Activated naive CD8-positive, alpha-beta T cell treated with anti-CD3 and anti-CD28 coated beads, Interleukin-2, amount 50 U/mL, for 24 hours (primary cell): Measurements from ENCODE around the gene AGBL1.
"Not testable (repeated sequence)": the region's sequence is repeated elsewhere in the genome, so short reads cannot be mapped to it uniquely, and the experiment has no call there.

Source experiments
- ATAC-seq: fragments of 150-1000 bp; cut with Tn5 transposase; one replicate; pipeline ENCODE4 v1.10.0; 2021
- DNase-seq: peaks from one replicate; pipeline ENCODE4 v3.0.0; 2021
- H3K27ac Mint-ChIP-seq: one replicate; pipeline ENCODE4 v1.8.0; 2021; ENCODE audit warnings: mild to moderate bottlenecking, mixed read lengths
- H3K27me3 Mint-ChIP-seq: one replicate; pipeline ENCODE4 v1.8.0; 2021; ENCODE audit warnings: mixed read lengths
- H3K36me3 Mint-ChIP-seq: one replicate; pipeline ENCODE4 v1.8.0; 2021; ENCODE audit warnings: low read depth, mixed read lengths
- H3K4me1 Mint-ChIP-seq: one replicate; pipeline ENCODE4 v1.8.0; 2021; ENCODE audit warnings: mixed read lengths
- H3K4me3 Mint-ChIP-seq: one replicate; pipeline ENCODE4 v1.8.0; 2021; ENCODE audit warnings: mild to moderate bottlenecking, moderate library complexity, mixed read lengths
- H3K9me3 Mint-ChIP-seq: one replicate; pipeline ENCODE4 v1.8.0; 2021; ENCODE audit warnings: mixed read lengths

The AGBL1 gene

DNA sequence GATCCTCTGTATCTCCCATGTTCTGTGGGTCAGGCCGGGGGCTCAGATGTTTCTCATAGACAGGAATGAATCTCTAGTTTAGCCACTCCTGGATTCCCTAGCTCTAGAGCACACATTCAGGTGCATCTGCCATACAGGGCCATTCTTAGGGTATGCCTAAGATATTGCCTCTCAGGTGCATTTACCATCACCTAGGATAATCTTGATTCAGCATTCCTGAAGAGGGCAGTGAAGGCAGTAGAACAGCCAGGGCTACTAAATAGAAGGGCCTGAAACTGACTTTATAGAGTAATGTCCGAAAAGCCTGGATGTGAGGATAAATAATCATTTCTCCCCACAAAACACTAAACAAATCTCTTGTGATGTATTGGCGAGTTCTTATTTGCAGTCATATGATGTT is 882.0 kb downstream of the AGBL1 start:
- Mint-ChIP-seq H3K36me3 (no peaks in the 10 kb centered on the region), H3K9me3 (no peaks in the 10 kb centered on the region), H3K4me3 (no peak overlapping the region), H3K4me1 (no peaks in the 10 kb centered on the region), H3K27ac (no peak overlapping the region), H3K27me3 (no peaks in the 10 kb centered on the region)
- ATAC-seq, result no peak
- no peak for DNase-seq

GRCh38 chr15:86964271-86964670 is 884.6 kb downstream of the AGBL1 start:
- Mint-ChIP-seq H3K9me3 (no peaks in the 10 kb centered on the region), H3K4me3 (no peak overlapping the region), H3K27ac (no peak overlapping the region), H3K36me3 (no peaks in the 10 kb centered on the region), H3K27me3 (peaks cover 2% of the 10 kb centered on the region), H3K4me1 (no peaks in the 10 kb centered on the region)
- no peak for DNase-seq
- no peak for ATAC-seq

DNA sequence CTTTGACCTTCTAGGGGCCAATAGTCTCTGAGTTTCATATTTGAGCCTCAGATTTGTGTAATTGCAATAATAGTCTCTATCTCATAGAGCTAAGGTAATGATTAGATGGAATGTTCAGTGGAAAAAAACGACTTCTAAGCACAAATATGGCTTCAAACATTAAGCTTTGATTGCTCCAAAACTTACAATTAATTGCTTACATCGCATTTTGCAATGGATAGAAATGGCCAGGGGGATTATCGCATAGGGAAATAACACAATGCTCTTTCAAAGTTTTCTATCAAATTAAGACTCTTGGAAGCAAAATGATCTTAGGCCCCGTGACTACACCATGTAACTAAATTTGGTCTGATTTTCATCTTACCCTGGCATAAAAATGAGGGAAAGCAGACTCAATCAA is 888.6 kb downstream of the AGBL1 start:
- DNase-seq, result no peak
- H3K4me1 Mint-ChIP-seq, result no peaks in the 10 kb centered on the region
- peaks cover 2% of the 10 kb centered on the region for H3K27me3 Mint-ChIP-seq
- no peak overlapping the region for H3K4me3 Mint-ChIP-seq
- ATAC-seq, result no peak
- no peak overlapping the region for H3K27ac Mint-ChIP-seq
- peaks cover 3% of the 10 kb centered on the region for H3K9me3 Mint-ChIP-seq
- H3K36me3 Mint-ChIP-seq, result no peaks in the 10 kb centered on the region

- ATAC-seq (no peak), DNase-seq (no peak)
- no peaks in the 10 kb centered on the region for H3K4me1 Mint-ChIP-seq
- H3K9me3 Mint-ChIP-seq, result peaks cover 3% of the 10 kb centered on the region
- no peak overlapping the region for H3K4me3 Mint-ChIP-seq
- no peaks in the 10 kb centered on the region for H3K36me3 Mint-ChIP-seq
- no peak overlapping the region for H3K27ac Mint-ChIP-seq
- peaks cover 2% of the 10 kb centered on the region for H3K27me3 Mint-ChIP-seq
These were observed 889.7 kb downstream of the AGBL1 start for GRCh38 chr15:86969364-86969763.

DNA sequence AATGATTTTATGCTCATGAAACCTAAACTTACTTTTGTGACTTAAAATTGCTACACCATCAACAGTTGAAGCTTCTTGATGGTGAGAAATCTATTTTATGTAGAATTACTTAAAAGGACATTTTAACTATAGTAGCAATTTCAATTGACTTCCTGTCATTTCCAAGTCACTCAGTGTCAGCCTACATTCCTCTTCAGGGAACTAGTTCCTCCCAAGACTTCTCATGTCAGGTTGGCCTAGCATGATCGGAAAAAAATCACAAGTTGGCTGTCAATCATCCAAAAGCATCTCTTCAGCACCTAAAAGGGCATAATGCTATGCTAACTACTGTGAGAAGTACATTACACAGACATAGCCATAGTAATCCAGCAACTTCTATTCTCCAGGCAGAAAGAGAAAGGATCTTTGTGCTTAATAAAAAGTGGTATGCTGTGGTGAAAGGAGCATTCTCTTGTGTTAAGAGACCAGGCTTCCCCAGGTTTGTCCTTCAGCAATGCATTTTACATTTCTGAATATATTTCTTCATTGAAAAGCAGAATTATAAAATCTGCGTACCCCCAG is 893.7 kb downstream of the AGBL1 start:
- no peak overlapping the region for H3K4me3 Mint-ChIP-seq
- no peaks in the 10 kb centered on the region for H3K27me3 Mint-ChIP-seq

DNA sequence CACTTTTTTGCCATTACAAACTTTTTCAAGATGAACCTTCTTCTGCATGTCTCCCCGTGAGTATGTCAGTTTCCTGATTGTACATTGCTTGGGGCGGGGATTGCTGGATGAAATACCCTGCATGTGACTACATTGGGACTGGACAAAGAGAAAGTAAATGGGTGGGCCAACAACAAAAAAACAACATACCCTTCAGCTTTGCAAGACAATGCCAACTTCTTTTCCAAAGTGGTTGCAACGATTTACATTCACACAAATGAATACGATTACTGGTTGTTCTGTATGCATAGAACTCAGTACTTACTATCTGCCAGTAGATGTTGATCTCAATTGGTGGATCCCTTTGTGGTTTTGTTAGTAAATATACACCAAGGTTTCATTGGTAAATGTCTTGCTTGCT is 908.4 kb downstream of the AGBL1 start:
- ATAC-seq, result no peak
- no peaks in the 10 kb centered on the region for H3K4me1 Mint-ChIP-seq
- H3K36me3 Mint-ChIP-seq, result no peaks in the 10 kb centered on the region
- no peak overlapping the region for H3K4me3 Mint-ChIP-seq
- peaks cover 2% of the 10 kb centered on the region for H3K27me3 Mint-ChIP-seq
- no peaks in the 10 kb centered on the region for H3K9me3 Mint-ChIP-seq
- H3K27ac Mint-ChIP-seq, result no peak overlapping the region
- DNase-seq, result no peak

More for the DNA sequence above, 893.7 kb downstream of the AGBL1 start:
- Mint-ChIP-seq H3K36me3 (no peaks in the 10 kb centered on the region), H3K27ac (no peak overlapping the region), H3K4me1 (no peaks in the 10 kb centered on the region), H3K9me3 (peaks cover 3% of the 10 kb centered on the region)
- DNase-seq (no peak), ATAC-seq (no peak)

GRCh38 chr15:87021751-87022150 is 942.1 kb downstream of the AGBL1 start:
- DNase-seq (no peak), ATAC-seq (no peak)
- no peaks in the 10 kb centered on the region for H3K36me3 Mint-ChIP-seq
- peaks cover 4% of the 10 kb centered on the region for H3K27me3 Mint-ChIP-seq
- no peak overlapping the region for H3K27ac Mint-ChIP-seq
- no peak overlapping the region for H3K4me3 Mint-ChIP-seq
- H3K4me1 Mint-ChIP-seq, result no peaks in the 10 kb centered on the region
- H3K9me3 Mint-ChIP-seq, result peaks cover 49% of the 10 kb centered on the region

- no peaks in the 10 kb centered on the region for H3K36me3 Mint-ChIP-seq
- no peak for ATAC-seq
- no peak for DNase-seq
- H3K9me3 Mint-ChIP-seq, result peaks cover 7% of the 10 kb centered on the region
- no peaks in the 10 kb centered on the region for H3K4me1 Mint-ChIP-seq
- no peak overlapping the region for H3K4me3 Mint-ChIP-seq
- H3K27ac Mint-ChIP-seq, result no peak overlapping the region
- H3K27me3 Mint-ChIP-seq, result no peaks in the 10 kb centered on the region
These were observed 952.0 kb downstream of the AGBL1 start for GRCh38 chr15:87031540-87032230.

DNA sequence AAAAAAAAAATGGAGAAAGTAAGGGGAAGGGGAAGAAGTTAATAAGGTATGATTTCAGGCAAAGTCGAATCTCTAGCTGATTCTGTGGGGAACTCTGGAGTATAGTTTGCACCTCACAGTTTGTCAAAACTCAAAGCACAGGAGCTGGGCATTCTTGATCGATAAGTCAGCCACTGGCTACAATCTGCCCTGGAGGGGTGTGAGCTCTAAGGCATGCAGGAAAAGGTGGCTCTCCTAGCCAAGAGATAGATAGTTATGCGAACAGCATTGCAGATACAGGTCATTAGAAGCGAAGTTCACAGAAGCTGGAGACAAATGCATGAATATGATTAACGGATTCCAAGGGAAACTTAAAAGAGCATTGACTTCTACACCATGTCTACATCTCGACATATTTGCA is 952.6 kb downstream of the AGBL1 start:
- no peak for DNase-seq
- ATAC-seq, result no peak
- Mint-ChIP-seq H3K9me3 (peaks cover 4% of the 10 kb centered on the region), H3K36me3 (no peaks in the 10 kb centered on the region), H3K27me3 (peaks cover 1% of the 10 kb centered on the region), H3K27ac (no peak overlapping the region), H3K4me3 (no peak overlapping the region), H3K4me1 (no peaks in the 10 kb centered on the region)

DNA sequence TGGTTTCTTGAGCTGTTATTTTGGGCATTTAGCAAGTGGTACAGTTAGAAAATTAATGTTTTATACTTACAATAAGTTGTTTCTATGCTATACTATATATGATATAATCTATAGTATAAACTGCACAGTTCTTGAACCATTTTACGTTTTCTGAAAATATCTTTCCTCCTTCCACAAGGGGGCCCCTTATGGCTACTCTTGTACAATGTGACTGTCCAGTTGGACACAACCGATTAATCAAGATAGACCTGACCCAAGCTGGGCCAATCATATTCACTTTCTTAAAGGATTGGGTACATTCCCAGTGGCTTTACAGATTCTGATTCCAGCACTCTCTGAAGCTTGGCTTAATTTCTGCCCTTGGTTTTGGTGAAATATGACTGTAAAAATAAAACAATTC is 953.4 kb downstream of the AGBL1 start:
- Mint-ChIP-seq H3K27me3 (peaks cover 2% of the 10 kb centered on the region), H3K27ac (no peak overlapping the region), H3K36me3 (no peaks in the 10 kb centered on the region), H3K4me3 (no peak overlapping the region), H3K4me1 (no peaks in the 10 kb centered on the region), H3K9me3 (peaks cover 4% of the 10 kb centered on the region)
- DNase-seq (no peak), ATAC-seq (no peak)

DNA sequence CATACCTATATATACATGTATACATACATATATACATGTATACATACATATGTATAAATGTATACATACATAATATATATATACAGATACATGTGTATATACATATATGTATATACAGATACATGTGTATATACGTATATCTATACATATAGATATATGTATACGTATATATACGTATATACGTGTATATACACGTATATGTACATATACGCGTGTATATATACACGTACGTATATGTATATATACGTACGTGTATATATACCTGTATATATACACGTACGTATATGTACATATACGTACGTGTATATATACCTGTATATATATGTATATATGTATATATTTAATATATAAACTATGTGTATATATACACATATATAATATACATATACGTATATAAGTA is 955.2 kb downstream of the AGBL1 start:
- Mint-ChIP-seq H3K4me1 (no peaks in the 10 kb centered on the region), H3K4me3 (no peak overlapping the region), H3K27ac (no peak overlapping the region), H3K36me3 (no peaks in the 10 kb centered on the region), H3K9me3 (peaks cover 8% of the 10 kb centered on the region), H3K27me3 (peaks cover 2% of the 10 kb centered on the region)
- no peak for DNase-seq
- no peak for ATAC-seq

- Mint-ChIP-seq H3K27me3 (peaks cover 2% of the 10 kb centered on the region), H3K9me3 (peaks cover 8% of the 10 kb centered on the region), H3K36me3 (no peaks in the 10 kb centered on the region), H3K4me1 (no peaks in the 10 kb centered on the region), H3K27ac (no peak overlapping the region), H3K4me3 (no peak overlapping the region)
- ATAC-seq (no peak), DNase-seq (no peak)
These were observed 958.7 kb downstream of the AGBL1 start for GRCh38 chr15:87038404-87038803.

DNA sequence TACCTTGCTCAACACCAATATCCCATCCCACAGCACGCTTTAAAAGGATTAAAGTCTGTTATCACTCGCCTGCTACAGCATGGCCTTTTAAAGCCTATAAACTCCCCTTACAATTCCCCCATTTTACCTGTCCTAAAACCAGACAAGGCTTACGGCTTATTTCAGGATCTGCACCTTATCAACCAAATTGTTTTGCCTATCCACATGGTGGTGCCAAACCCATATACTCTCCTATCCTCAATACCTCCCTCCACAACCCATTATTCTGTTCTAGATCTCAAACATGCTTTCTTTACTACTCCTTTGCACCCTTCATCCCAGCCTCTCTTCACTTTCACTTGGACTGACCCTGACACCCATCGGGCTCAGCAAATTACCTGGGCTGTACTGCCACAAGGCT is 962.9 kb downstream of the AGBL1 start:
- H3K27me3 Mint-ChIP-seq, H3K27ac Mint-ChIP-seq, H3K9me3 Mint-ChIP-seq, DNase-seq, H3K4me3 Mint-ChIP-seq, ATAC-seq, H3K4me1 Mint-ChIP-seq, H3K36me3 Mint-ChIP-seq: not testable (repeated sequence)

- Mint-ChIP-seq H3K4me1 (no peaks in the 10 kb centered on the region), H3K27ac (no peak overlapping the region), H3K4me3 (no peak overlapping the region), H3K27me3 (peaks cover 3% of the 10 kb centered on the region), H3K9me3 (no peaks in the 10 kb centered on the region), H3K36me3 (no peaks in the 10 kb centered on the region)
- DNase-seq (no peak), ATAC-seq (no peak)
These were observed 966.1 kb downstream of the AGBL1 start for GRCh38 chr15:87045746-87046145.

- no peak overlapping the region for H3K4me3 Mint-ChIP-seq
- H3K9me3 Mint-ChIP-seq, result no peaks in the 10 kb centered on the region
- H3K27ac Mint-ChIP-seq, result no peak overlapping the region
- no peaks in the 10 kb centered on the region for H3K36me3 Mint-ChIP-seq
- peaks cover 3% of the 10 kb centered on the region for H3K27me3 Mint-ChIP-seq
- ATAC-seq, result no peak
- H3K4me1 Mint-ChIP-seq, result no peaks in the 10 kb centered on the region
- no peak for DNase-seq
These were observed 967.7 kb downstream of the AGBL1 start for GRCh38 chr15:87047203-87047965.
